GM19467 (cell line): ENCODE data around the gene AGXT2.

ENCODE experiments used
- ATAC-seq: cut with Tn5 transposase; IDR thresholded peaks from one replicate; pipeline ENCODE4 v1.9.1; 2021; ENCODE audit warnings: mild to moderate bottlenecking, moderate library complexity; ENCODE audit not compliant: unreplicated experiment

The AGXT2 gene, protein sequence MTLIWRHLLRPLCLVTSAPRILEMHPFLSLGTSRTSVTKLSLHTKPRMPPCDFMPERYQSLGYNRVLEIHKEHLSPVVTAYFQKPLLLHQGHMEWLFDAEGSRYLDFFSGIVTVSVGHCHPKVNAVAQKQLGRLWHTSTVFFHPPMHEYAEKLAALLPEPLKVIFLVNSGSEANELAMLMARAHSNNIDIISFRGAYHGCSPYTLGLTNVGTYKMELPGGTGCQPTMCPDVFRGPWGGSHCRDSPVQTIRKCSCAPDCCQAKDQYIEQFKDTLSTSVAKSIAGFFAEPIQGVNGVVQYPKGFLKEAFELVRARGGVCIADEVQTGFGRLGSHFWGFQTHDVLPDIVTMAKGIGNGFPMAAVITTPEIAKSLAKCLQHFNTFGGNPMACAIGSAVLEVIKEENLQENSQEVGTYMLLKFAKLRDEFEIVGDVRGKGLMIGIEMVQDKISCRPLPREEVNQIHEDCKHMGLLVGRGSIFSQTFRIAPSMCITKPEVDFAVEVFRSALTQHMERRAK

DNA sequence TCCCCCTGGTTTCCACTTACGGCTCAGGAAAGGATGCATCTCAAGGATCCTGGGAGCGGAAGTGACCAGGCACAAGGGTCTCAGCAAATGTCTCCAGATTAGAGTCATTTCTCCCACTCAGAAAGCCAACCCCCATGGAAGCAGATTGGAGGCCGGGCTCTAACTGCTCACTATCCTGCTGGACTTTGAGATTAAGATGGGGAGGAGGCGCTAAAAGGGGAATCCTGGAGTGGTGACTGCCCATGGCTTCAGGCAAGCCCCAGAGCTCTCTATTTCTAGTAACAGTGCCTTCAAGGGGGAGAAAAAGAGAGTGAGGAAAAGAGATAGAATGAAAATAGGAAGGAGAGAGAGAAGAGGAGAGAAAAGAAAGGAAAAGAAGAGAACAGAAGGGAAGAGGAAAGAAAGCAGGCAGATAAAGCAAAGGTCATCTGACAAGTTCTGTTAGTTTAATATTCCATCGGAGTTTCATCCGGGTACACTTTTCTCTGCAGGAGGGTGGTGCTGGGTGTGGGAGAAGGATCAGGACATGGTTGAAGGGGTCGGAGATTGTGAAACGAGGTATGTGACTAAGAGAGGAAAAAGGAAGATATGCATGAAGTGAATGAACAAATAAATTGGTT, at the start of gene AGXT2:
Gene AGXT2, minus strand, starts transcription at position 165 of the 620 bp plus-strand sequence. Its CDS starts 57 bp downstream, at position 108.
- ATAC-seq = no peak

DNA sequence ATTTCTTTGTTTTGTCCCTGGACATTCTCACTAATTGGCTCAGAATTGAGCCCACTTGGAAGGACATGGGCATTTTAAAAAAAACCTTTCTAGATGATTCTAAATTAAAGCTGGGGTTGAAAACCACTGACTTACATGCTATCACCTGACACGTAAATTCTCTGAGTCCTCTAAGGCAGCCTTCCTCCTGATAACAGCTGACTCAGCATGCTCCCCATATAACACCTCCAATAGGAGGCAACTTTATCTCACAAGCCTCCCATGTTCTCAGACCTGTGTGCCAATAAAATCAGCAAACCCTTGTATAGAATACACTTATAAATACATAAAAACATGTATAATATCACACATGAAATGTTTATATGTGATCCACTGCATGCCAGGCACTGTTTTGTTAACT, 49.2 kb upstream of the AGXT2 start:
- ATAC-seq = no peak

DNA sequence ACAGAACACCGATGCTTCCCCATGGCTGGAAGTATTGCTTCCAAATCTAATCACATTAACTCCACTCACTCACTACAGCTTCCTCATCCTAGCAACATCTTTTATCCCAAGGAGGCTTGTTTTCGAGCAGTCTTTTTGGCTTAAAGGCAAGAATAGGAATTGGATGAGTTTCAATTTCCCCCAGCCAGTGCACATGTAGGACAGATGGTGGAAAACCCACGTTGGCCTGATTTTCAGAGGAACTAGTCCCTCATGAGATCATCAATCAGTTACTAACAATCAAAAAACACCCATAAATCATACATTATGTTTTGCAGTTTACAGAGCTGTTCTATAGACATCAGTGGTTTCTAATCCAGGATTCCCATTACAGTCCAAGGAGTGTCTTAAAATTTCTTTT, 48.5 kb upstream of the AGXT2 start:
- ATAC-seq = no peak

DNA sequence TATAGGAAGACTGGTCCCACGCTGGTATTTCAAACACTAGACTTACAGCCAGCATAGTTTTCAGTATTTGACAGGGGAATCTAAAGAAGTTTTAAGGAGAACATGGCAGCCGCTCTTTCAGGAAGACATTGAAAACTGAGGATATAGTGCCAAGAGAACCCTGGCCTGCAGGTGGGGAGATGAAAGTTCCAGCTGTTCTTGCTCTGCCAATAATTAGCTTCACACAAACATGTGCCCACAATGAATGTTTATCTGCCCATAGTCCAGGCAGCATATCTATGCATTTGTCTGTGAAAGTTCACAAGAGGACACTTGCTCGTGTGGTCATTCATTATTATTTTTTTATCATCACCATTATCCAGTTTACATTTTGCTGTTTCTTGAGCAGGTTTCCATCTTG, 47.6 kb upstream of the AGXT2 start:
- no peak for ATAC-seq

DNA sequence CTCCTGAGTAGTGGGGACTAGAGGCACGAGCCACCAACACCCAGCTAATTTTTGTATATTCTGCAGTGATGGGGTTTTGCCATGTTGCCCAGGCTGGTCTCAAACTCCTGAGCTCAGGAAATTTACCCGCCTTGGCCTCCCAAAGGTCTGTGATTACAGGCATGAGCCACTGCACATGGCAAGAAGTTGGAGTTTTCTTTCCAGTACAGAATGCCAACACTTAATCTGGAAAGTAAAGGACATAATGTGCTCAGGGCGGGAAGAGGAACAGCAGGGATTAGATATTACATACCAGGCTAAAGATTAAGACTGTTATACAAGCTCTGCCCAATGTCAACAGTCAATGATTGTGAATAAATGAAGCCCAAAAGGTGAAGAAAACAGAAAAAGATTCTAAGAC, 47.2 kb upstream of the AGXT2 start:
- ATAC-seq = no peak

DNA sequence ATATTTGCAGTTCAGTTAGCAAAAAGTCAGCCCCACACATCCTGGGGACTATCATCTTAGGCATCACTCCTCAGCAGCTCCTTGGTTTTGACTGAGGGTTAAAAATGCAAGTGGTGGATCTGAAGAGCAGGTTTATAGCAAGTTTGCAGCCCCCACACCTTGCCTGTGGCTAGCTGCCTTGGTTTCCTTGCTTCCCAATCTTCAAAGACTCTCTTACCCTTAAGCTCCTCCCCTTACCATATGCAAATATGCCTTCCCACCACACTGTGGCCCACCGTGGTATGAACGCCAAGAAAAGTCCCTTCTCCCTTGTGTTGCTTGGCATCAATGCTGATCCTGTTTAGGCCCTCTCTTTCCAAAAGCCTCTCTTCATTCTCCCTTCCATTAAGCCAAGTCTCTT, 45.0 kb upstream of the AGXT2 start:
- no peak for ATAC-seq

DNA sequence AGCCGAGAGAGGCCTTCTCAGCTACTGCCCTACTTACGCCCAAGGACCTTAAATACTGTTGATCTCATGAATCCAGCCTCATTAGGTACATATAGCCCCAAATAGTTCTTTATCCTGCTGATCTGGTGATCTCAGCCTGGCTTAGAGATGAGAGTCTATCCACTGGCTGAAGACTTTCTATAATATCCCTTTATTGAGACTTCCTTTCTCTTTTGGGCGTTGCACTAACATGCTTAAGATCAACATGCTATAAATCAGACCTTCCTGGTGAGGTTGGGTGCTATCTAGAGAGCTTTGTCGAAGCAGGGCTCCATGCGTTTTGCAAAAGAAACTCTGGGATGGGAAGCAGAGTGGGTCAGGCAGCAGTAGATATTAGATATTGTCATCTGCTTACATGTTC, 44.0 kb upstream of the AGXT2 start:
- no peak for ATAC-seq

DNA sequence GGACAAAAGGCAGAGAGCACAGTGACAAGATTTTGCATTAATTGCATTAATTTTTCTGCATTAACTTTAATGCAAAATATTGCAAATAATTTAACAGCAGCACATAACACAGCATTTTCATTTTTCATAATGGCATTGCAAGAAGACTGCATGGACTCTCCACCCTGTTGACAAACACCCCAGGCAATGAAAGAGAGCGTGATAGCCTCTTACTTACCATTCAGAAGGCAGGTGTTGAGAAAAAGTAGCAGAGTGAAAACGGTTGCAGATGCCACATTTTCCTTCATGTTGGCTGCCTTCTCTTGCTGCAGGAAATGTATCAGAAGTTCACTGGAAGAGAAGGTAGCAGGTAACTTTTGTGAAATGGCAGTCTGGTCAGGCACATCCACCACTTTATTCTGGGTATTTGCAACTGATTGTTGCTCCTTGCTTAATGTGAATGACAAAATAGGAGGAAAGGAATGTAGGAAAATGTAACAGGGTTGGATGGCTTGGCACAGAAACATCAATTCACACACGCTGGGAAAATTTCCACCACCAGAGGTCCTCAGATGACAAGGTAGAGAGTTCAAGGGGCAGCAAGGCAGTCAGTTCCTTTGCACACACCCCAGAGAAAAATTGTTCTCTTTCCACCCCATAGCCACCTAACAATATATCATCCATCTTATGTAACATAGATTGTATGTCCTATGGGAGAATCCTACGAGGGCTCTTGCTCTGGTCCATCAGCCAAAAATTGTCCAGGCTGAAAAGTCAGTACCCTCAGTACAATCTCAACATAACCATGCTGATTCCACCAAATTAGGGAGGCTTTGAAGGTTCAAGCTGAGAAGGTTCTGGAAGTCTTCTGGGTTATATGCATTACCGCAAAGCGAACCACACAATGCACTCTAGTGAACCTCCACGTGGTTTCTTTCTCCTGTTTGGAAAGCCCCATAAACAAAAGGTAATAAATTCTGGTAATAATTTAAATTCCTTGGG, 41.9 kb upstream of the AGXT2 start:
- ATAC-seq = peak; percentile 62

DNA sequence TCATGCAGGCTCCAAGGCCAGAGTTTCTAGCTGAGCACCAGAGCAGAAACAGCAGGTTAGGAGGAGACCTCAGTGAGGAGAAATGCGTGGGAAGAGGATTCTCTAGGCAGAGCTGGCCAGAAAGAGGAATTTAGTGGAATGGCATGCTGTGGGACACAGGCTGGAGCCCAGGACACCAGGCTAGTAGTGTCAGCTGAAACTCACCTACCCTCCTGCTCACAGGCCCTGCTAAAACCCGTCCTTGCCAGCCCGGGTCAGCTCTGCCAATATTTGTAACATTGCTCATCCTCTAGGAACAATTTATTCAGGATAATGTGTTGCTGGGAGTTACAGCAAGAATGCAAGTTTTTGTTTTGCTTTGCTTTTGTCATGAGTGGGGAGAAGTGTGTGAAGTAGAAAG, 40.2 kb upstream of the AGXT2 start:
- no peak for ATAC-seq

DNA sequence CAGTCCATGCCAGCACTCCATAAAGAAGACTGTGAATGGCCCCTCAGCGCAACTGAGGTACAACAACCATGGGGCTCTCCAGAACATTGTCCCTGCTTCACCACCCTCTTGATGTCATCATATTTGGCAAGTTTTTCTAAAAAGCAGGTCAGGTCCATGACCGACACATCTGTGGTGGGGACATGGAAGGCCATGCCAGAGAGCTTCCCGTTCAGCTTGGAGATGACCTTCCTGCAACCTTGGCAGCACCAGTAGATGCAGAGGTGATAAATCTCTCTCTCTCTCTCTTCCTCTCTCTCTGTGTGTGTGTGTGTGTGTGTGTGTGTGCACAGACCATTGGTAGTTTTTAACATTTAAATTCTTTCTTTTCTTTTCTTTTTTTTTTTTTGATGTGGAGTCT, 35.4 kb upstream of the AGXT2 start:
- ATAC-seq = no peak

DNA sequence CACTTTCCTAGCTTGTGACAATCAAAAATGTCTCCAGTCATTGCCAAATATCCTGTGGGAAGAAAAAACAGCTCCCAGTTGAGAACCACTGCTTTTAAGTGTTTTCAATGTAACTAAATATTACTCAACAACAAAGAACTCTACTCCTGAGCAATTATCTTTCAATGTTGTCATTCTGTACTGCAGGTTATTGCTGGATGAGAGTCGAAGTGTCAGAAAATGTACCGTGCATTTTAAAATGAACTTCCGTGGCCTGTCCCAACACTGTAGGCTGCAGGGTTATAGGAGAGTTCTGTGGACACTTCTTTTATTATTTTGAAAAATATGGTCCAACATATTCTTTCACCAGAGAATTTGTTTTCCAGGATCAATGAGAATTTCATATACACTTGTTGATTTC, 34.8 kb upstream of the AGXT2 start:
- ATAC-seq = no peak

DNA sequence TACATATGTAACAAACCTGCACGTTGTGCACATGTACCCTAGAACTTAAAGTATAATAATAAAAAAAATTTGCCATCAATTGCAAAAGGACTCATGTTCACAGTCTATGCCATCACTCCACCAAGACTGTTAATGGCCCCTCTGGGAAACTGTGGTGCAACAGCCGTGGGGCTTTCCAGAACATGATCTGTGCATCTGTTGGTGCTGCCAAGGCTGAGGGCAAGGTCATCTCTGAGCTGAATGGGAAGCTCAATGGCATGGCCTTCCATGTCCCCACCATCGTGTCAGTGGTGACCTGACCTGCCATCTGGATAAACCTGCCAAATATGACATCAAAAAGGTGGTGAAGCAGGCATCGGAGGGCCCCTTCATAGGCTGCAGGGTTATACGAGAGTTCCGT, 33.4 kb upstream of the AGXT2 start:
- no peak for ATAC-seq

DNA sequence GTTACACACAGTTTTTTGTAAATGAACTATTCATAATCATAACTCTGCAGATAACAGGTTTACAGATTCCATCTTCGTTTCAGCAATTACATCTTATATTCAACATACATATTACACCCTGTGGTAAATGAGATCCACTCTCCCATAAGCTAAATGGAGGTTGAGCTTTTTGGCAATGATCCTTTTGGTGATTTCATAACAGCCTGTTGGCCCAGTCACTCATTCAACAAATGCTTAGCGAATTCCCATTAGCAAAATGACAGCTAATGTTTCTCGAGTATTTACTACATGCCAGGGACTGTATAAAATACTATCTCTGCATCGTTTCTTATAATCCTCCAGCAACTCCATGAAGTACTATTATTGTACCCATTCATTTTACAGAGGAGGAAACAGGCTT, 25.4 kb upstream of the AGXT2 start:
- no peak for ATAC-seq

DNA sequence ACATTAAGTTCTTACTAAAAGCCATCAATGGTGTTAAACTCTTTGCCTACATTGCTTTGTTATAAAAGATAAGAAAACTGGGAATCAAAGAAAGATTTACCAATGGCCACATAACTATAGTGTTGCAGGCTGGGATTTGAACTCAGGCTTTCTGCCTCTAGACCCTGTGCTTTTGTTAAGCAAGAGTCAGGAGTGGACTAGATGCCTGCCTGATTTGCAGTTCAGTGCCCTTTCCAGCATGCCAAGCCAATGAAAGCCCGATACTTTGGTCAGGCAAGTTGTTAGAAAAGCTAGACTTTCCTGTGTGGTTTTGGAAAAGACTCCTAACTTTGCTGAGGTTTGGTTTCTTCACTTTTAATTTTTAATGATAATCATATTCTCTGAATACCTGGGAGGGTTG, 21.4 kb upstream of the AGXT2 start:
- ATAC-seq = no peak

DNA sequence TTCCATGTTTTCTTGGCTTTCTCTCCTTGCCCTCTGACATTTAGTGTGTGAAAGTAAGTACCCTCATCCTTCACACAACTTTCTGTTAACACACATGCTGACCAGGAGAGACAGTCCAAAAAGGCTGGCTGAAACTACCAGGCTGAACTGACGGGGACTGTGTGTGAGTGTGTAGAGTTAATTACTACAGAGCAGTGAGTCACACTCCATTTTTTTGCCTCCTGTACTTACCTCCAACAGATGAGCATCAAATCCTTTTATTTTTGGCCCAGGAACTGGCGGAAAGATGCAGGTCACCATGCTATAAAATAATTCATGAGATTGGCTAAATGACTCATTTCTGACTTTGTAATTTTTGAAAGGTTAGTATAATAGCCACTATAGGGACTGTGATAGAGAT, 20.2 kb upstream of the AGXT2 start:
- ATAC-seq = no peak

DNA sequence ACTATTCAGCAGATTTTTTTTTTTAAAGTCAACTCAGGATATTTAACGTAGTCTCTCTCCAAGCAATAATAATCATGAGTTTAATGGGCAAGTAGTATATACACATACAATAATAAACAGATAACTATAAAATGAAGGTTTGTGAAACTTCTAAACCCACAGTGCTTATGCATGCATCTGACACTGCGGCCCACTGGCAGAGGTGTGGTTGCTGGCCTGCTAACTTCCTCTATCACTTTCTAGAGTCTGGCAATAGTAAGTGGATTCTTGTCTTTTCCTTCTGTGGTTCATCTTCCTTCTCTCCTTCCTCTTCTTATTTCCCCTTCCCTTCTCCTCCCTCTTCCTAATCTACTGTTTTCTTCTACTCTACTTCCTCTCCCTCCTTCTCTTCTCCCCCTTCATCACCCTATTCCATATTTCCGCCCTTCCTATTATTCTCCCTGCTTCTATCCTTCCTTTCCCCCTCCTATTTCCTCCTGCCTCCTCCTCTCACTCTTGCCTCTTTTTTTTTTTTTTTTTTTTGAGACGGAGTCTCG, 18.6 kb upstream of the AGXT2 start:
- ATAC-seq = peak; percentile 80

DNA sequence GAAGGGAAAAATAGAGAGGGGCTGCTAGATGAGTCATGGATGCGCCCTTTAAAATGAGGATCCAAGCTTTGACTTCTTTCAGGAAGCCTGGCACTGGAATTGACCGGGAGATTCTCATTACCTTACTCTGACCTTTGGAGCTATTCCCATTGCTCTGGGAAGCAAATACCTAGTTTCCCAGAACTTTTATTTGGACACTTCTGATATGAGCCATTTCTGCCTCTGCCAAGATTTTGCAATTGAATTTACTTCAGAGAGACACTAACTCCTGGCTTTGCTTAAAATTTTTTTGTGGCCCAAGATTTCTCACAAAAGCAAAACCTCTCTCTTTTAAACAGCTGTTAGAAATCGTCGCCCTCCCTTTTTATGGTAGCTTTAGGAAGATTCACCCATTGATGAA, 15.7 kb upstream of the AGXT2 start:
- no peak for ATAC-seq

DNA sequence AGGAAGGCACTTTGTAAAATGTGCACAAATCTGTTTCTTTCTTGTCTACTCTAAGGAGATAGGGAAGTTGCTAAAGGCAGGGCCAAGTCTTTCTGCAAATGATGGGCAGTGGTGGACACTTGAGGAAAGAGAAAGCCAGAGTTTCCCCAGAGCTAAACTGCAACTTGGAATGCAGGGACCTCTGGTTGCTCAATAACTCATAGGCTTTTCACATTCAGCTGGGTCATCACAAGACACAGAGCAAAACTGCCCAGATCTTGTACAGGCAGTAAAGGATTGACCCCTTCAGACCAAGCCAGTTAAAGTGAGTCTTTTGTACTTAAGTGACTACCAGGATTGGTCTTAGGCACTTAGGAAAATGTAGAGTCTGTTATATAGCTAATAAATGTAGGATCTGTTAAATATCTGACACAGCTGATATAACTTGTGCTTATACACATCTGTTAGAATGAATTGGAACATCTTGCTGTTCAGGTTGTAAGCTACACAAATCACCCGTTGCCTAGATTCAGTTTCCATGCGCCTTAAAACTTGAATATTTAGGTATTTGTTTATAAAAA, 13.5 kb upstream of the AGXT2 start:
- ATAC-seq = no peak

DNA sequence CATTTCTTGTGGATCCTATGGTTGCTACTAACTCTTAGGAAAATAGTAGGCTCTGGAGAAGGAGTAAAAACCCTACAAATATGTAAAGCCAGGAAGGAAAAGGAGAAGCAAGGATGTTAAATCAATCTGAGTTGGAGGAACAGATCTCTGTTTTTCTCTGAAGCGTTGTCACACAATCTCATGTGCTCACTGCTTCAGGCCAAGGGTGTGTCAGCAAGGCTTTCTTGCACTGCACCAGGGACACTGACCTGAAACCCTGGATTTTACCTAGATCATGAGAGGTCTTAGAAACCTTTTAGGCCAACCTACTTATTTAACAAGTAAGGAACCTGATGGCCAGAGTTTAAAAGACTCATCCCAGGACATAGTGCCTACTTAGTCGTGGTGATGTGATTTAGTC, 12.5 kb upstream of the AGXT2 start:
- no peak for ATAC-seq

DNA sequence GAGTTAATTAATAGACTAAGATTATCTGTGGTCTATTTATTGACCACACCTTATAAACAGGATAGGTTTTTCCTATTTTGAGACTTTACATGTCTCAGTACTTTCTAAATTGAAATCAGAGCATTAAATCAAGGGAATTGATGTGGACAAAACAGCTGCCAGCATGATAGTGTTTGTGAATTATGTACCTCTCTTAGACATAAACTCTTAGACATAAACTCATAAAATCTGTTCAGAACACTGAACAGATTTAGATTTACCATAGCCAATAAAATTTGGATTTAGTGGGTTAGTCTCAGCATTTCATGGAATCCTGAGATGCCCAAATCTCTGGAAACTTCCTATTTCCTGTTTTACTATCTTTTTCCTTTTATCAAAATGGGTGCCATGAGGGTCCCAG, 11.5 kb upstream of the AGXT2 start:
- ATAC-seq = no peak

DNA sequence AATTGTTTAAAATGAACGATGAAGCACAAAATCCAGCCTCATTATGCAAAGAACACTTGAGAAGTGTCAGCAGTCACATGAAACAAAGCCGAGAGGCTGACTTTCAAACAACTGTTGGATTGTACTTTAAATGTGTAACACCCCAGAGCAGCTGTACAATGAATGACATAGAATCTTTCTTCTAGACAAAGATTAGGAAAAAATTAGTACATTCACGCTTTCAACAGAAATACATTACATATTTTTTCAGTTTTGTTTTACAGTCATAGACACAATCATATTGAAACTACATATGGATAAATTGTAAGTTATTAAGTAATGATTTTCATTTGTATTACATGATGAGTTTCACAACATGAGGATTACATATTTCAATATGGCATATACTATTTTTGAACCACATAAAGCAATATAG, 10.6 kb upstream of the AGXT2 start:
- peak; percentile 82 for ATAC-seq
